Endothelial cell of umbilical vein (primary cell): Measurements from ENCODE around the gene SAPCD2. TPM values are rescaled to one million over a fixed set of nuclear protein-coding genes. Genes with fewer than 3 reads are reported as not detected.

Source experiments
- BruUV-seq: library from RNA; stranded (reverse); fragments of 400-500 nt; replicated peaks from 2 replicates; lab custom pipeline; 2021; lab: Mats Ljungman, UMichigan
- CTCF ChIA-PET: fragments of 300-600, 350-600 bp; sonication (Branson Sonifier 250); formaldehyde crosslinking; loops from one replicate; lab custom pipeline; 2021; ENCODE audit warnings: antibody characterized with exemption, inconsistent platforms; lab: Charles Lee
- POLR2A ChIA-PET: fragments of 300-600, 350-600 bp; sonication (Branson Sonifier 250); formaldehyde crosslinking; loops from one replicate; lab custom pipeline; 2021; ENCODE audit warnings: antibody characterized with exemption, inconsistent platforms; lab: Charles Lee
- DNase-seq: peaks from one replicate; pipeline ENCODE4 v3.0.0-alpha.2; 2011; ENCODE audit warnings: low read depth, low spot score
- FAIRE-seq: peaks from 2 replicates; lab custom pipeline; 2011; peaks lifted over from hg19 to GRCh38; lab: Jason Lieb, UNC
- H2AFZ ChIP-seq: 2 replicates; pipeline ENCODE4 v1.6.0; 2012; ENCODE audit warnings: low read depth, low read length, control low read depth, inconsistent platforms
- H3K27ac ChIP-seq: 2 replicates; pipeline ENCODE4 v1.5.1; 2011; ENCODE audit warnings: low read depth, mild to moderate bottlenecking, control low read depth, low read length, moderate library complexity; ENCODE audit not compliant: insufficient read depth
- H3K27me3 ChIP-seq, 2 experiments: 2 replicates each; pipeline versions ENCODE4 v1.6.0 to v1.6.1; 2011; ENCODE audit warnings: low read length in 2 of 2, mixed read lengths in 1 of 2; ENCODE audit not compliant: control insufficient read depth in 2 of 2, insufficient read depth in 2 of 2
- H3K36me3 ChIP-seq, 2 experiments: 2 replicates in 1 of 2; 3 replicates in 1 of 2; pipeline ENCODE4 v1.5.1; 2011; ENCODE audit warnings: low read length in 2 of 2, mild to moderate bottlenecking in 1 of 2, moderate library complexity in 1 of 2; ENCODE audit not compliant: control insufficient read depth in 2 of 2, insufficient read depth in 2 of 2; ENCODE audit errors: extremely low read depth in 1 of 2
- H3K4me1 ChIP-seq: 3 replicates; pipeline ENCODE4 v1.5.1; 2011; ENCODE audit warnings: mild to moderate bottlenecking, low read length; ENCODE audit not compliant: control insufficient read depth, insufficient read depth; ENCODE audit errors: extremely low read depth
- H3K4me2 ChIP-seq: 2 replicates; pipeline ENCODE4 v1.6.1; 2011; ENCODE audit warnings: low read length, control low read depth, mixed read lengths; ENCODE audit not compliant: insufficient read depth
- H3K4me3 ChIP-seq, 3 experiments: fragments of 200-600 bp in 1 of 3; sonication (generic), shearing (Covaris generic) in 1 of 3; replicated peaks in 1 of 3; 2 replicates each; pipeline ENCODE4 v1.5.1; 2011 to 2016; ENCODE audit warnings: control low read depth in 3 of 3, low read length in 3 of 3, mild to moderate bottlenecking in 2 of 3, inconsistent platforms in 1 of 3, low read depth in 1 of 3, moderate library complexity in 1 of 3; ENCODE audit not compliant: insufficient read depth in 1 of 3
- H3K79me2 ChIP-seq: 2 replicates; pipeline ENCODE4 v1.6.0; 2012; ENCODE audit warnings: low read length, inconsistent platforms; ENCODE audit not compliant: control insufficient read depth, insufficient read depth
- H3K9ac ChIP-seq: replicated peaks from 2 replicates; pipeline ENCODE3; 2011; ENCODE audit warnings: low read length, control low read depth; ENCODE audit not compliant: insufficient read depth; ENCODE audit errors: extremely low read depth
- H3K9me1 ChIP-seq: replicated peaks from 3 replicates; pipeline ENCODE4 v1.6.0; 2011; ENCODE audit warnings: mild to moderate bottlenecking, low read length; ENCODE audit not compliant: control insufficient read depth, insufficient read depth; ENCODE audit errors: extremely low read depth
- H3K9me3 ChIP-seq: replicated peaks from 2 replicates; pipeline ENCODE4 v1.5.1; 2012; ENCODE audit warnings: low read length, inconsistent platforms; ENCODE audit not compliant: control insufficient read depth, insufficient read depth
- H4K20me1 ChIP-seq: replicated peaks from 2 replicates; pipeline ENCODE3; 2011; ENCODE audit warnings: mild to moderate bottlenecking, low read length; ENCODE audit not compliant: control insufficient read depth, insufficient read depth; ENCODE audit errors: extremely low read depth
- EZH2 ChIP-seq: IDR thresholded peaks from 2 replicates; pipeline ENCODE4 v1.6.1; 2012; ENCODE audit warnings: borderline replicate concordance, low read depth, mild to moderate bottlenecking, moderate library complexity, low read length, inconsistent platforms; ENCODE audit not compliant: severe bottlenecking
- JUN ChIP-seq: IDR thresholded peaks from 2 replicates; pipeline ENCODE4 v1.6.1; 2011; ENCODE audit warnings: borderline replicate concordance, low read depth; ENCODE audit not compliant: insufficient read length, insufficient read depth
- POLR2A ChIP-seq: IDR thresholded peaks from 2 replicates; pipeline ENCODE4 v1.6.1; 2012; ENCODE audit warnings: low read depth, mild to moderate bottlenecking, control low read depth, low read length
- dilution Hi-C: fragments of 300-500 bp; cut with MboI; formaldehyde crosslinking; loops from one replicate; pipeline ENCODE4 v1.15.0; 2019; ENCODE audit warnings: low sequenced_read_pairs; ENCODE audit not compliant: extremely low pct_ligation_motif_present
- intact Hi-C: fragments of 100-400 bp; cut with micrococcal nuclease; formaldehyde crosslinking; loops from one replicate; pipeline ENCODE4 v1.10.0; 2022
- polyA plus RNA-seq, 4 experiments: library from polyadenylated mRNA; depleted of rRNA in 3 of 4; stranded (reverse) in 3 of 4; unstranded in 1 of 4; fragments of >200 nt; gene quantifications; 2 replicates each; pipeline versions ENCODE4 v1.2.1 to v1.2.3, GENCODE V29; 2011 to 2012; ENCODE audit warnings: missing spikeins in 1 of 4
- total RNA-seq: library from RNA; stranded (reverse); gene quantifications from 2 replicates; pipeline ENCODE4 v1.2.3, GENCODE V29; 2021
- TF ChIP-seq, protein P1 (sequence below), 2 donors: IDR thresholded peaks; 1 replicate in 1 of 2; 2 replicates in 1 of 2; pipeline ENCODE4 v1.5.1; 2011; ENCODE audit warnings: low read length in 2 of 2, mild to moderate bottlenecking in 2 of 2, moderate library complexity in 2 of 2, control low read depth in 1 of 2, inconsistent platforms in 1 of 2, low read depth in 1 of 2; ENCODE audit not compliant: insufficient read depth in 1 of 2; ENCODE audit errors: extremely low read depth in 1 of 2

The SAPCD2 gene
- total and polyA plus RNA-seq, 2 donors (not counting 3 experiments of a cell fraction or from before 2014, with no cell fraction given), result 11.5 to 27.8 TPM

DNA sequence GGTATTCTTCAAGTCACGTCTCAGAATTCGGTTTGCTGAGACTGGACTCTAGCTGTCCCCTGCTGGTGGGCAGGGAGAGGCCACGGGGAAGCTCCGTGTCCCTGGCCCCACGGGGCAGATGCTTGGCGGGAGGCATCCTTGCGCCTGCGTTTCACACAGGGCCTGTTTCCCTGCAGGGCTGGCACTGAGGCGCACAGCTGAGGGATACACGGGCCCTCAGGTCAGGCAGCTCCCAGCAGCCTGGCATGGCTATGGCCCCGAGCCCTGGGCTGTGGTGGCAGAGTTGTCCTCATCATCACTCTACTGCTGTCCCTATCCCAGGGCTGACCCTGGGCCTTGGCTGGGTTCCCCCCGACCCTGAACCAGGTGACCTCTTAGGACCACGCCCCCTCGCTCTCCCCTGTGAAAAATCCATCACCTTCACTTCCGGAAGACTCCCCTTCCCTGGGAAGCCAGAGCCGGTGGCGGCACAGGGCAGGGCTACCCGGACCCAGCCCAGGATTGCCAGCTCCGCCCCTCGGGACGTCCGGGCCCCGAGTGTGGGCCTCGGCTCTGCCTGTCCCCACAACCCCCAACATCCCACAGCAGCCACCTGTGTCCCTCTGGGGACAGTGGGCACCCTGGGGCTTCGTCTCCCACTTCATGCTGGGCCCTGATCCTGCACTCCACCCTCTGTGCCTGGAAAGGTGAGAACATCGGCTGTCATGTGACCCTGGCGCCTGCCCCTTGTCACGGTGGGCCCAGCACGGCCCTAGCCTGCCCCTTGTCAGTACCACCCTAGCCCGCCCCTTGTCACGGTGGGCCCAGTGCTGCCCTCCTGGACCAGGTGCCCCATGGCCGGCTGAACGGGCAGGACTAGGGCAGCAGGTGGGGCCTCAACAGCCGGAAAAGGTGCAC, 39.1 kb upstream of the SAPCD2 start:
- no peak overlapping the region for H2AFZ ChIP-seq
- intact Hi-C loops (no loop called here), dilution Hi-C loops (no loop called here)
- no TSS peak for BruUV-seq
- FAIRE-seq (no peak), DNase-seq (no peak)
- ChIA-PET POLR2A (no interaction called here), CTCF (interaction anchor here (0.8 to 1.2 kb wide), 3 partner anchors 14 to 80 kb away, joined by 3 to 4 read pairs (median 3); no protein-coding TSS in a partner anchor)
- no peak overlapping the region for H3K4me3 ChIP-seq
- no peaks in the 10 kb centered on the region for H4K20me1 ChIP-seq
- no peak overlapping the region for H3K9ac ChIP-seq
- TF ChIP-seq POLR2A (no peak), JUN (no peak)
- H3K9me1 ChIP-seq, result no peaks in the 10 kb centered on the region
- H3K27me3 ChIP-seq, result no peaks in the 10 kb centered on the region
- peaks cover 0 to 41% of the 10 kb centered on the region in 2 experiments for H3K36me3 ChIP-seq
- H3K79me2 ChIP-seq, result no peaks in the 10 kb centered on the region
- no peaks in the 10 kb centered on the region for H3K4me1 ChIP-seq
- H3K9me3 ChIP-seq, result no peaks in the 10 kb centered on the region
- H3K27ac ChIP-seq, result no peak overlapping the region
- no peak overlapping the region for H3K4me2 ChIP-seq

DNA sequence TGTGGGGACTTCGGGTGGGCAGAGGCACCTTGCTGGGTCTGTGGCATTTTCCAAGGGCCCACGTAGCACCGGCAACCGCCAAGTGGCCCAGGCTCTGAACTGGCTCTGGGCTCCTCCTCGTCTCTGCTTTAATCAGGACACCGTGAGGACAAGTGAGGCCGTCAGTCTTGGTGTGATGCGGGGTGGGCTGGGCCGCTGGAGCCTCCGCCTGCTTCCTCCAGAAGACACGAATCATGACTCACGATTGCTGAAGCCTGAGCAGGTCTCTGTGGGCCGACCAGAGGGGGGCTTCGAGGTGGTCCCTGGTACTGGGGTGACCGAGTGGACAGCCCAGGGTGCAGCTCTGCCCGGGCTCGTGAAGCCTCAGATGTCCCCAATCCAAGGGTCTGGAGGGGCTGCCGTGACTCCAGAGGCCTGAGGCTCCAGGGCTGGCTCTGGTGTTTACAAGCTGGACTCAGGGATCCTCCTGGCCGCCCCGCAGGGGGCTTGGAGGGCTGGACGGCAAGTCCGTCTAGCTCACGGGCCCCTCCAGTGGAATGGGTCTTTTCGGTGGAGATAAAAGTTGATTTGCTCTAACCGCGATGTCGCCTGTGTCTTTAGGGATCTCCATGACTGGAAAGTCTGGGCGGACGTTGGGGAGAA, 38.4 kb upstream of the SAPCD2 start:
- H3K36me3 ChIP-seq, result peaks cover 0 to 45% of the 10 kb centered on the region in 2 experiments
- no peak overlapping the region for H3K4me3 ChIP-seq
- POLR2A ChIA-PET, result no interaction called here
- dilution Hi-C loops (no loop called here), intact Hi-C loops (no loop called here)
- no peaks in the 10 kb centered on the region for H3K27me3 ChIP-seq
- no peak overlapping the region for H3K27ac ChIP-seq
- H3K9me3 ChIP-seq, result no peaks in the 10 kb centered on the region
- H2AFZ ChIP-seq, result no peak overlapping the region
- no peaks in the 10 kb centered on the region for H3K79me2 ChIP-seq
- no peak for TF ChIP-seq EZH2
- TF ChIP-seq, protein P1, sequence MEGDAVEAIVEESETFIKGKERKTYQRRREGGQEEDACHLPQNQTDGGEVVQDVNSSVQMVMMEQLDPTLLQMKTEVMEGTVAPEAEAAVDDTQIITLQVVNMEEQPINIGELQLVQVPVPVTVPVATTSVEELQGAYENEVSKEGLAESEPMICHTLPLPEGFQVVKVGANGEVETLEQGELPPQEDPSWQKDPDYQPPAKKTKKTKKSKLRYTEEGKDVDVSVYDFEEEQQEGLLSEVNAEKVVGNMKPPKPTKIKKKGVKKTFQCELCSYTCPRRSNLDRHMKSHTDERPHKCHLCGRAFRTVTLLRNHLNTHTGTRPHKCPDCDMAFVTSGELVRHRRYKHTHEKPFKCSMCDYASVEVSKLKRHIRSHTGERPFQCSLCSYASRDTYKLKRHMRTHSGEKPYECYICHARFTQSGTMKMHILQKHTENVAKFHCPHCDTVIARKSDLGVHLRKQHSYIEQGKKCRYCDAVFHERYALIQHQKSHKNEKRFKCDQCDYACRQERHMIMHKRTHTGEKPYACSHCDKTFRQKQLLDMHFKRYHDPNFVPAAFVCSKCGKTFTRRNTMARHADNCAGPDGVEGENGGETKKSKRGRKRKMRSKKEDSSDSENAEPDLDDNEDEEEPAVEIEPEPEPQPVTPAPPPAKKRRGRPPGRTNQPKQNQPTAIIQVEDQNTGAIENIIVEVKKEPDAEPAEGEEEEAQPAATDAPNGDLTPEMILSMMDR (IDR thresholded peaks at IDR 0.05; ENCODE audit: extremely low read depth in 1 of 2, insufficient read depth in 1 of 2, low read depth in 1 of 2, low read length in 2 of 2), result no peak
- no peak overlapping the region for H3K4me2 ChIP-seq
- no peaks in the 10 kb centered on the region for H4K20me1 ChIP-seq
- no TSS peak for BruUV-seq
- no peaks in the 10 kb centered on the region for H3K4me1 ChIP-seq
- DNase-seq (no peak), FAIRE-seq (no peak)
- H3K9me1 ChIP-seq, result no peaks in the 10 kb centered on the region
- H3K9ac ChIP-seq, result no peak overlapping the region
- CTCF ChIA-PET, result interaction anchor here (0.8 to 1.2 kb wide), 3 partner anchors 13 to 79 kb away, joined by 3 to 4 read pairs (median 3); no protein-coding TSS in a partner anchor
